ENCODE results near the gene APC2.

The APC2 gene

GRCh38 chr19:1482361-1483130, 32.6 kb downstream of the APC2 start:
- DNase-seq = no peak

- DNase-seq = no peak
Observed at GRCh38 chr19:1483131-1483978, 33.4 kb downstream of the APC2 start.

GRCh38 chr19:1483979-1484428, 34.1 kb downstream of the APC2 start:
- no peak for DNase-seq

- no peak for DNase-seq
Observed at GRCh38 chr19:1486720-1487575, 37.0 kb downstream of the APC2 start.

- no peak for DNase-seq
Observed at GRCh38 chr19:1487576-1488281, 37.8 kb downstream of the APC2 start.

GRCh38 chr19:1488282-1488601, 38.3 kb downstream of the APC2 start:
- DNase-seq = no peak

GRCh38 chr19:1489463-1490310, 39.8 kb downstream of the APC2 start:
- no peak for DNase-seq

GRCh38 chr19:1490311-1491113, 40.6 kb downstream of the APC2 start, which contains the start of gene PCSK4:
TSS of gene PCSK4 (minus strand) at chr19:1490350. CDS start at chr19:1490346, 4 bp downstream.
- peak; percentile 99 for DNase-seq

- no peak for DNase-seq
Observed at GRCh38 chr19:1491114-1491848, 41.4 kb downstream of the APC2 start, which contains the start of gene REEP6. TSS of gene REEP6 (plus strand) at chr19:1491181. CDS start at chr19:1491270, 89 bp downstream.

- DNase-seq = no peak
Observed at GRCh38 chr19:1491849-1492170, 41.9 kb downstream of the APC2 start.

- no peak for DNase-seq
Observed at GRCh38 chr19:1492474-1493006, 42.6 kb downstream of the APC2 start.

GRCh38 chr19:1494115-1494815, 44.3 kb downstream of the APC2 start:
- no peak for DNase-seq

GRCh38 chr19:1495051-1495798, 45.3 kb downstream of the APC2 start:
- DNase-seq = no peak

- DNase-seq = no peak
Observed at GRCh38 chr19:1495799-1496713, 46.1 kb downstream of the APC2 start.

GRCh38 chr19:1496714-1497577, 47.0 kb downstream of the APC2 start:
- no peak for DNase-seq
